Glutamatergic neuron (in vitro differentiated cells): ENCODE data around the gene PLA2G2F. TPM values are rescaled to one million over a fixed set of nuclear protein-coding genes. Genes with fewer than 3 reads are reported as not detected.

Source experiments
- DNase-seq: peaks from one replicate; pipeline ENCODE4 v3.0.0; 2022
- H3K27ac Mint-ChIP-seq: one replicate; pipeline ENCODE4 v1.8.0; 2020; ENCODE audit warnings: mild to moderate bottlenecking, mixed read lengths, inconsistent platforms; ENCODE audit not compliant: unreplicated experiment
- H3K27me3 Mint-ChIP-seq: one replicate; pipeline ENCODE4 v1.8.0; 2020; ENCODE audit warnings: mild to moderate bottlenecking, moderate library complexity, mixed read lengths, inconsistent platforms; ENCODE audit not compliant: unreplicated experiment
- H3K36me3 Mint-ChIP-seq: one replicate; pipeline ENCODE4 v1.8.0; 2020; ENCODE audit warnings: mild to moderate bottlenecking, mixed read lengths, inconsistent platforms; ENCODE audit not compliant: unreplicated experiment
- H3K4me1 Mint-ChIP-seq: one replicate; pipeline ENCODE4 v1.8.0; 2020; ENCODE audit warnings: mild to moderate bottlenecking, low read depth, mixed read lengths, inconsistent platforms; ENCODE audit not compliant: unreplicated experiment
- H3K4me3 Mint-ChIP-seq: one replicate; pipeline ENCODE4 v1.8.0; 2020; ENCODE audit warnings: mild to moderate bottlenecking, mixed read lengths, inconsistent platforms; ENCODE audit not compliant: unreplicated experiment
- H3K9me3 Mint-ChIP-seq: one replicate; pipeline ENCODE4 v1.8.0; 2020; ENCODE audit warnings: mild to moderate bottlenecking, moderate library complexity, mixed read lengths, inconsistent platforms; ENCODE audit not compliant: unreplicated experiment
- CTCF ChIP-seq: fragments of 200-600 bp; sonication (generic); IDR thresholded peaks from one replicate; pipeline ENCODE4 v1.5.0; 2021; ENCODE audit not compliant: partially characterized antibody, unreplicated experiment
- total RNA-seq: library from RNA; stranded (reverse); fragmentation: NEBNext Ultra II Directional; extraction: Animal tissue kit (Norgen Biotek cat#: 25700); gene quantifications from one replicate; pipeline ENCODE4 v1.2.1, GENCODE V29; 2021; ENCODE audit not compliant: unreplicated experiment

The PLA2G2F gene
- total RNA-seq, 1 donor from 2014 or later = not detected

- Mint-ChIP-seq H3K27me3 (peaks cover 6% of the 10 kb centered on the region), H3K9me3 (peaks cover 2% of the 10 kb centered on the region), H3K4me1 (no peaks in the 10 kb centered on the region), H3K27ac (no peak overlapping the region), H3K36me3 (peaks cover 9% of the 10 kb centered on the region), H3K4me3 (no peak overlapping the region)
- no peak for DNase-seq
- no peak for TF ChIP-seq CTCF
These were observed 29.7 kb downstream of the PLA2G2F start for GRCh38 chr1:20168564-20169491.

DNA sequence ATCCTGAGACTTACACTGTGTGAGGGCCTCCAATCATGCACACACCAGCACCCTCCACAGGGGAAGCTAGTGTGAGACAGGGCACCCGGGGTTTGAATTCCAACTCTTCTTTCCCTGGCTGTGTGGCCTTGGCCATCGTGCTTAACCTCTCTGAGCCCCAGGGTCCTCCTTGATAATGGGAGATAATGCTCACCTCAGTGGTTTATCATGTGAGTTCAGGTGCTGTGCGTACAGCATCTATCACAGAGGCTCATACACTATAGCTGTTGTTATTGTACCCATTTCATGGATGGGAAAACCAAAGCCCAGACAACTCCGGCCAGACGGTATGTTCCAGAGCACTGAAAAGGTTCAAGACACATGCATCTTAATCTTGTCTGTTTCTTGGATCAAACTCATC is 30.8 kb downstream of the PLA2G2F start:
- no peak overlapping the region for H3K27ac Mint-ChIP-seq

DNA sequence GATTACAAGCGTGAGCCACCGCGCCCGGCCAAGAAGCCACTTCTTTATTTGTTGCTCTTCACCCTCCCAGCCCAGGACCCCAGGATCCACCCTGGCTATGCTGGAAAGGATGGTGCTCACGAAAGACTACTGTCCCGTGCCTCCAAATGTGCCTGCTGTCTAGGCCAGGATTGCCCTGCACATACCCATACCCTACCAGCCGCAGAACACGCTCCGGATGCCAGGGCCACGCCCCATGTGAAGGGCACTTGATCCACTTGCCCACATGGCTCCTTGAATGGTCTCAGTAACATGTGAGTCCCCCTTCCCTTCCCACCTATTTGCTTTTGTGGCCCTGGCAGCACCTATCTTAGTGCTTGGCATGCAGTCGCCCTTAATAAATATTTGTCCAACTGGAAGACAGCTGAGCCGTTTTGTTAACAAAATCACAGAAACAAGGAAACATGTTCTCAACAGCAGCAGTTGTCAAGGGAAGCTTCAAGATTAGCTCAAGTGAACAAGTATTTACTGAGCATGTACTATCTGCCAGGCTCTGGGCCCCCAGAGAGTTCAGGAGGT is 33.0 kb downstream of the PLA2G2F start:
- H3K9me3 Mint-ChIP-seq = no peaks in the 10 kb centered on the region
- H3K27ac Mint-ChIP-seq = no peak overlapping the region
- no peak for TF ChIP-seq CTCF
- no peaks in the 10 kb centered on the region for H3K27me3 Mint-ChIP-seq
- DNase-seq = no peak
- no peaks in the 10 kb centered on the region for H3K4me1 Mint-ChIP-seq
- no peaks in the 10 kb centered on the region for H3K36me3 Mint-ChIP-seq
- H3K4me3 Mint-ChIP-seq = no peak overlapping the region

More for the DNA sequence above, 30.8 kb downstream of the PLA2G2F start:
- peaks cover 3% of the 10 kb centered on the region for H3K27me3 Mint-ChIP-seq
- H3K4me1 Mint-ChIP-seq = no peaks in the 10 kb centered on the region
- no peak for TF ChIP-seq CTCF
- no peak overlapping the region for H3K4me3 Mint-ChIP-seq
- peaks cover 5% of the 10 kb centered on the region for H3K36me3 Mint-ChIP-seq
- DNase-seq = no peak
- peaks cover 2% of the 10 kb centered on the region for H3K9me3 Mint-ChIP-seq

GRCh38 chr1:20174937-20175666 is 36.0 kb downstream of the PLA2G2F start:
- no peak for DNase-seq
- Mint-ChIP-seq H3K36me3 (peaks cover 5% of the 10 kb centered on the region), H3K27ac (no peak overlapping the region), H3K4me3 (no peak overlapping the region), H3K27me3 (peaks cover 1% of the 10 kb centered on the region), H3K9me3 (no peaks in the 10 kb centered on the region), H3K4me1 (no peaks in the 10 kb centered on the region)
- TF ChIP-seq CTCF = no peak
